ENCODE results near the gene REG3A.

DNA sequence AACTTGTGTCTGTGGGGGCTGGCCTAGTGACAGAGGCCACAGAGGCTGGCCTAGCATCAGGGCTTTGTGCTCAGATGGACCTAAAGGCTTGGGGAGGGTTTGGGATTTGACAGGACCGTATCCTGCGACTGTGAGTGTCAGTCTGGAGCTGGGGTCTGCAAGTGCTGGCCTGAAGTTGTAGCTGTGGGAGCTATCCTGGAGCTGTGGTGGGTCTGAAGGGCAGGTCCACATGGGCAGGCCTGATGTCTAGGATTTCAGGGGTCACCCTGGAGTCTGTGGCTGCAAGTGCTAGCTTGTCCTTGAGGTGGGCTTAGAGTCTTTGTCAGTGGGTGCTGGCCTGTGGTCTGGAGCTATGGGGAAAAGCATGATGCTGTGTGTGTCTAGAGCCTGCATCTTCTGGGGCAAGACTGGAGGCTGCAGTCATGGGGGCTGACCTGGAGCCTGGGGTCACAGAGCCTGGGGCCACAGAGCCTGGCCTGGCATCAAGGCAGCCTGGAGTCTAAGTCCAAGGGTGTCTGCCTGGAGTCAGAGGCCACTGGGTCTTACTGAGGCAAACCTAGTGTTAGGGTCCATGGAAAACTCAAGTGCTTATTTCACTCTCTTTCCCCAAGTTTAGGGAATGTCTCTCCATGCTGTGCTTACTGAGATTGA, 3.6 kb downstream of the REG3A start:
- TF ChIP-seq, protein P1, sequence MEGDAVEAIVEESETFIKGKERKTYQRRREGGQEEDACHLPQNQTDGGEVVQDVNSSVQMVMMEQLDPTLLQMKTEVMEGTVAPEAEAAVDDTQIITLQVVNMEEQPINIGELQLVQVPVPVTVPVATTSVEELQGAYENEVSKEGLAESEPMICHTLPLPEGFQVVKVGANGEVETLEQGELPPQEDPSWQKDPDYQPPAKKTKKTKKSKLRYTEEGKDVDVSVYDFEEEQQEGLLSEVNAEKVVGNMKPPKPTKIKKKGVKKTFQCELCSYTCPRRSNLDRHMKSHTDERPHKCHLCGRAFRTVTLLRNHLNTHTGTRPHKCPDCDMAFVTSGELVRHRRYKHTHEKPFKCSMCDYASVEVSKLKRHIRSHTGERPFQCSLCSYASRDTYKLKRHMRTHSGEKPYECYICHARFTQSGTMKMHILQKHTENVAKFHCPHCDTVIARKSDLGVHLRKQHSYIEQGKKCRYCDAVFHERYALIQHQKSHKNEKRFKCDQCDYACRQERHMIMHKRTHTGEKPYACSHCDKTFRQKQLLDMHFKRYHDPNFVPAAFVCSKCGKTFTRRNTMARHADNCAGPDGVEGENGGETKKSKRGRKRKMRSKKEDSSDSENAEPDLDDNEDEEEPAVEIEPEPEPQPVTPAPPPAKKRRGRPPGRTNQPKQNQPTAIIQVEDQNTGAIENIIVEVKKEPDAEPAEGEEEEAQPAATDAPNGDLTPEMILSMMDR (IDR thresholded peaks at IDR 0.05 in 8 of 11, conservative IDR thresholded peaks at IDR 0.05 in 3 of 11): no peak
- no peak for TF ChIP-seq POLR2AphosphoS5 (IDR thresholded peaks at IDR 0.05)

Measured in spleen (tissue), 7 donors.